IMR-90 (cell line): ENCODE measurements around the gene BCL11B. TPM values are rescaled to one million over a fixed set of nuclear protein-coding genes. Genes with fewer than 3 reads are reported as not detected.

Source experiments
- ATAC-seq: fragments of 200-7000 bp; cut with Tn5 transposase; 2 replicates; pipeline ENCODE4 v1.9.1; 2020; ENCODE audit warnings: low read depth, mild to moderate bottlenecking, moderate library complexity
- BruUV-seq: library from RNA; stranded (reverse); fragments of 400-500 nt; replicated peaks from 2 replicates; lab custom pipeline; 2021; lab: Mats Ljungman, UMichigan
- CTCF ChIA-PET: fragments of 300-600 bp; formaldehyde crosslinking; extraction: SDS; loops from one replicate; lab custom pipeline; 2021; ENCODE audit warnings: antibody characterized with exemption; lab: Yijun Ruan, JAX
- POLR2A ChIA-PET: fragments of 300-600 bp; sonication (Branson Sonifier 250); formaldehyde crosslinking; loops from one replicate; lab custom pipeline; 2022; ENCODE audit warnings: antibody characterized with exemption; ENCODE audit not compliant: unreplicated experiment; lab: Charles Lee
- DNase-seq: peaks from one replicate; pipeline ENCODE4 v3.0.0; 2013
- H2AFZ ChIP-seq: replicated peaks from 2 replicates; pipeline ENCODE3; 2013; ENCODE audit warnings: low read length, mild to moderate bottlenecking; ENCODE audit not compliant: poor library complexity
- H2AK5ac ChIP-seq: 2 replicates; pipeline ENCODE4 v1.6.1; 2013; ENCODE audit warnings: low read depth, low read length, inconsistent platforms
- H2AK9ac ChIP-seq: replicated peaks from 2 replicates; pipeline ENCODE3; 2013; ENCODE audit warnings: mild to moderate bottlenecking, low read depth, low read length, moderate library complexity; ENCODE audit not compliant: poor library complexity
- H2BK120ac ChIP-seq: 2 replicates; pipeline ENCODE4 v1.6.1; 2013; ENCODE audit warnings: low read depth, low read length, inconsistent platforms
- H2BK15ac ChIP-seq: 3 replicates; pipeline ENCODE4 v1.6.1; 2013; ENCODE audit warnings: low read depth, low read length, inconsistent platforms
- H2BK20ac ChIP-seq: 2 replicates; pipeline ENCODE4 v1.6.1; 2013; ENCODE audit warnings: low read depth, mild to moderate bottlenecking, inconsistent platforms, low read length, moderate library complexity
- H2BK5ac ChIP-seq: 2 replicates; pipeline ENCODE4 v1.6.1; 2013; ENCODE audit warnings: mild to moderate bottlenecking, low read depth, low read length, inconsistent platforms; ENCODE audit not compliant: poor library complexity, severe bottlenecking
- H3K14ac ChIP-seq: replicated peaks from 2 replicates; pipeline ENCODE4 v1.6.1; 2013; ENCODE audit warnings: low read depth, low read length, inconsistent platforms
- H3K18ac ChIP-seq: 2 replicates; pipeline ENCODE4 v1.6.1; 2013; ENCODE audit warnings: low read depth, low read length, control low read depth
- H3K23ac ChIP-seq: 2 replicates; pipeline ENCODE4 v1.6.1; 2013; ENCODE audit warnings: low read depth, low read length, inconsistent platforms
- H3K27ac ChIP-seq: 2 replicates; pipeline ENCODE4 v1.5.1; 2013; ENCODE audit warnings: mild to moderate bottlenecking, control low read depth, low read length; ENCODE audit not compliant: insufficient read depth
- H3K27me3 ChIP-seq: 2 replicates; pipeline ENCODE4 v1.6.1; 2013; ENCODE audit warnings: low read length; ENCODE audit not compliant: control insufficient read depth, insufficient read depth
- H3K36me3 ChIP-seq: 2 replicates; pipeline ENCODE4 v1.6.1; 2013; ENCODE audit warnings: low read length, mixed read lengths; ENCODE audit not compliant: control insufficient read depth, insufficient read depth
- H3K4ac ChIP-seq: 2 replicates; pipeline ENCODE4 v1.6.1; 2013; ENCODE audit warnings: low read depth, low read length, inconsistent platforms
- H3K4me1 ChIP-seq: 2 replicates; pipeline ENCODE4 v1.6.1; 2013; ENCODE audit warnings: low read length, mixed read lengths; ENCODE audit not compliant: control insufficient read depth, insufficient read depth
- H3K4me2 ChIP-seq: 2 replicates; pipeline ENCODE4 v1.6.1; 2013; ENCODE audit warnings: low read depth, mild to moderate bottlenecking, control low read depth, low read length, moderate library complexity
- H3K4me3 ChIP-seq: 2 replicates; pipeline ENCODE4 v1.5.1; 2013; ENCODE audit warnings: low read depth, mild to moderate bottlenecking, control low read depth, low read length, moderate library complexity; ENCODE audit not compliant: insufficient read depth
- H3K56ac ChIP-seq: 2 replicates; pipeline ENCODE4 v1.6.1; 2013; ENCODE audit warnings: low read length, inconsistent platforms; ENCODE audit not compliant: insufficient read depth; ENCODE audit errors: extremely low read depth
- H3K79me1 ChIP-seq, 2 experiments: 2 replicates each; pipeline ENCODE4 v1.6.1; 2013; ENCODE audit warnings: low read length in 2 of 2, inconsistent platforms in 1 of 2, low read depth in 1 of 2
- H3K9ac ChIP-seq: 2 replicates; pipeline ENCODE4 v1.6.1; 2013; ENCODE audit warnings: low read depth, low read length, control low read depth
- H3K9me1 ChIP-seq: 2 replicates; pipeline ENCODE4 v1.6.1; 2013; ENCODE audit warnings: low read length, inconsistent platforms; ENCODE audit not compliant: insufficient read depth
- H3K9me3 ChIP-seq: 2 replicates; pipeline ENCODE4 v1.6.1; 2013; ENCODE audit warnings: low read length; ENCODE audit not compliant: control insufficient read depth, insufficient read depth
- H4K20me1 ChIP-seq: 2 replicates; pipeline ENCODE4 v1.6.1; 2013; ENCODE audit warnings: low read length, inconsistent platforms; ENCODE audit not compliant: insufficient read depth
- H4K5ac ChIP-seq: 2 replicates; pipeline ENCODE4 v1.6.1; 2013; ENCODE audit warnings: mild to moderate bottlenecking, low read depth, low read length, control low read depth
- H4K8ac ChIP-seq, 2 experiments: 2 replicates each; pipeline ENCODE4 v1.6.1; 2013; ENCODE audit warnings: low read depth in 2 of 2, low read length in 2 of 2, control low read depth in 1 of 2, inconsistent platforms in 1 of 2
- H4K91ac ChIP-seq: 2 replicates; pipeline ENCODE4 v1.6.1; 2013; ENCODE audit warnings: low read depth, low read length, inconsistent platforms; ENCODE audit not compliant: insufficient read depth
- CHD1 ChIP-seq: IDR thresholded peaks from 2 replicates; pipeline ENCODE4 v1.6.1; 2012; ENCODE audit warnings: low read depth, low read length, improper control_type of control experiment
- ELK1 ChIP-seq: fragments of 150-350 bp; IDR thresholded peaks from 2 replicates; pipeline ENCODE4 v1.6.1; 2016; ENCODE audit warnings: low read depth, mild to moderate bottlenecking, low read length, moderate library complexity, borderline replicate concordance
- FOS ChIP-seq: fragments of 150-350 bp; IDR thresholded peaks from 2 replicates; pipeline ENCODE4 v1.6.1; 2016; ENCODE audit warnings: low read depth, low read length
- MAFK ChIP-seq: IDR thresholded peaks from 2 replicates; pipeline ENCODE4 v1.6.1; 2012; ENCODE audit warnings: low read depth, low read length, improper control_type of control experiment
- MAZ ChIP-seq: IDR thresholded peaks from 2 replicates; pipeline ENCODE4 v1.6.1; 2012; ENCODE audit warnings: low read depth, mild to moderate bottlenecking, low read length, improper control_type of control experiment, moderate library complexity, borderline replicate concordance
- MXI1 ChIP-seq: IDR thresholded peaks from 2 replicates; pipeline ENCODE4 v1.6.1; 2012; ENCODE audit warnings: low read depth, mild to moderate bottlenecking, low read length, moderate library complexity, borderline replicate concordance
- RAD21 ChIP-seq: IDR thresholded peaks from 2 replicates; pipeline ENCODE4 v1.6.1; 2012; ENCODE audit warnings: low read length, improper control_type of control experiment
- RCOR1 ChIP-seq: IDR thresholded peaks from 2 replicates; pipeline ENCODE4 v1.6.1; 2012; ENCODE audit warnings: mild to moderate bottlenecking, low read length, improper control_type of control experiment; ENCODE audit not compliant: insufficient replicate concordance
- SMC3 ChIP-seq: fragments of 150-350 bp; IDR thresholded peaks from 2 replicates; pipeline ENCODE4 v1.6.1; 2016; ENCODE audit warnings: low read depth, mild to moderate bottlenecking, antibody characterized with exemption, low read length, moderate library complexity
- USF2 ChIP-seq: fragments of 150-350 bp; IDR thresholded peaks from 2 replicates; pipeline ENCODE4 v1.6.1; 2017; ENCODE audit warnings: mild to moderate bottlenecking, antibody characterized with exemption, low read length, low read depth
- WGBS, 2 experiments: methylation state at CpG; one replicate each; pipeline versions ENCODE4 v1.1.5 to v1.1.7; 2013; ENCODE audit warnings: missing lambda C conversion rate in 2 of 2; ENCODE audit not compliant: insufficient read length in 1 of 2; ENCODE audit errors: extremely low coverage in 2 of 2; 5-methylcytosine and 5-hydroxymethylcytosine counted together
- dilution Hi-C: fragments of 300-500 bp; cut with HindIII; formaldehyde crosslinking; loops from one replicate; pipeline ENCODE4 v1.14.3; 2018; ENCODE audit warnings: low sequenced_read_pairs; ENCODE audit not compliant: unreplicated experiment
- in situ Hi-C: fragments of 300-500 bp; cut with MboI; formaldehyde crosslinking; loops from 3 replicates; pipeline ENCODE4 v1.14.3; 2019; ENCODE audit warnings: low sequenced_read_pairs, inconsistent platforms, mixed read lengths
- intact Hi-C: fragments of 100-400 bp; cut with micrococcal nuclease; formaldehyde crosslinking; loops from 2 replicates; pipeline ENCODE4 v1.10.0; 2022
- polyA plus RNA-seq, 3 experiments: library from polyadenylated mRNA; depleted of rRNA; stranded (reverse); fragments of >200 nt; gene quantifications; 2 replicates each; pipeline ENCODE4 v1.2.3, GENCODE V29; 2012; ENCODE audit warnings: low replicate concordance in 1 of 3
- total RNA-seq: library from RNA; depleted of rRNA; stranded (reverse); fragments of >200 nt; gene quantifications from 2 replicates; pipeline ENCODE4 v1.2.3, GENCODE V29; 2012
- TF ChIP-seq, protein P1 (sequence below): conservative IDR thresholded peaks from 2 replicates; pipeline ENCODE4 v1.5.1; 2012; ENCODE audit warnings: mild to moderate bottlenecking, low read depth, low read length, improper control_type of control experiment

The BCL11B gene
- total and polyA plus RNA-seq, 2 of the 4 experiments (the other 2 are of a cell fraction), result under 0.01 TPM; not detected in 1

DNA sequence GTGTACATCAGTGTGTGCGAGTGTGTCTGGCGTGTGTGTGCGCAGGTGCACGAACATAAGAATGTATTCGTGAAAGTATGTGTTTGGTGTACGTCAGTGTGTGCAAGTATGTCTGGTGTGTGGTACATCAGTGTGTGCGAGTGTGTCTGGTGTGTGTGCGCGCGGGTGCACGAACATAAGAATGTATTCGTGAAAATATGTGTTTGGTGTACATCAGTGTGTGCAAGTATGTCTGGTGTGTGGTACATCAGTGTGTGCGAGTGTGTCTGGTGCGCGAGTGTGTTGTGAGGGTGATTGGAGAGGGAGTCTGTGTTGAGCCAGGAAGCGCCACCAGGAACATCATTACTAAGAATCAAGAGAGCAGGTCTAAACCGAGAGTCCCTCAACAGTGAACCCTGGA, 143.8 kb downstream of the BCL11B start:
- ChIA-PET CTCF (interaction anchor here (0.6 kb wide), 1 partner anchor 806 kb away, joined by 3 read pairs; no protein-coding TSS in a partner anchor), POLR2A (no interaction called here)
- H3K4me1 ChIP-seq, result no peaks in the 10 kb centered on the region
- TF ChIP-seq MAZ, result no peak
- TF ChIP-seq MAFK, result no peak
- no peak for TF ChIP-seq USF2
- TF ChIP-seq CHD1, result no peak
- TF ChIP-seq, protein P1, sequence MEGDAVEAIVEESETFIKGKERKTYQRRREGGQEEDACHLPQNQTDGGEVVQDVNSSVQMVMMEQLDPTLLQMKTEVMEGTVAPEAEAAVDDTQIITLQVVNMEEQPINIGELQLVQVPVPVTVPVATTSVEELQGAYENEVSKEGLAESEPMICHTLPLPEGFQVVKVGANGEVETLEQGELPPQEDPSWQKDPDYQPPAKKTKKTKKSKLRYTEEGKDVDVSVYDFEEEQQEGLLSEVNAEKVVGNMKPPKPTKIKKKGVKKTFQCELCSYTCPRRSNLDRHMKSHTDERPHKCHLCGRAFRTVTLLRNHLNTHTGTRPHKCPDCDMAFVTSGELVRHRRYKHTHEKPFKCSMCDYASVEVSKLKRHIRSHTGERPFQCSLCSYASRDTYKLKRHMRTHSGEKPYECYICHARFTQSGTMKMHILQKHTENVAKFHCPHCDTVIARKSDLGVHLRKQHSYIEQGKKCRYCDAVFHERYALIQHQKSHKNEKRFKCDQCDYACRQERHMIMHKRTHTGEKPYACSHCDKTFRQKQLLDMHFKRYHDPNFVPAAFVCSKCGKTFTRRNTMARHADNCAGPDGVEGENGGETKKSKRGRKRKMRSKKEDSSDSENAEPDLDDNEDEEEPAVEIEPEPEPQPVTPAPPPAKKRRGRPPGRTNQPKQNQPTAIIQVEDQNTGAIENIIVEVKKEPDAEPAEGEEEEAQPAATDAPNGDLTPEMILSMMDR, result no peak
- no peak for TF ChIP-seq RCOR1
- TF ChIP-seq MXI1, result no peak
- no peak for TF ChIP-seq ELK1
- TF ChIP-seq RAD21, result no peak
- no peak for TF ChIP-seq FOS
- TF ChIP-seq SMC3, result no peak
- no peaks in the 10 kb centered on the region for H3K79me1 ChIP-seq
- no peak overlapping the region for H2AFZ ChIP-seq
- no TSS peak for BruUV-seq
- WGBS, 2 experiments, result 81% methylated on average over 6 of the region's 17 CpGs; no CpG with 5 or more reads in 1 of the 2 experiments
- H4K91ac ChIP-seq, result no peak overlapping the region
- no peaks in the 10 kb centered on the region for H3K9me1 ChIP-seq
- in situ Hi-C loops, result no loop called here
- dilution Hi-C loops, result no loop called here
- H3K4me3 ChIP-seq, result no peak overlapping the region
- H3K9ac ChIP-seq, result no peak overlapping the region
- H2BK15ac ChIP-seq, result no peak overlapping the region
- no peak overlapping the region for H4K8ac ChIP-seq
- H3K23ac ChIP-seq, result no peak overlapping the region
- H4K20me1 ChIP-seq, result no peaks in the 10 kb centered on the region
- no peak overlapping the region for H2BK120ac ChIP-seq
- no peak overlapping the region for H4K5ac ChIP-seq
- no peaks in the 10 kb centered on the region for H3K27me3 ChIP-seq
- peaks cover 53% of the 10 kb centered on the region for H3K9me3 ChIP-seq
- no peak overlapping the region for H3K27ac ChIP-seq
- ATAC-seq (no peak), DNase-seq (no peak)
- H2BK20ac ChIP-seq, result no peak overlapping the region
- no peak overlapping the region for H2AK5ac ChIP-seq
- intact Hi-C loops, result no loop called here
- no peak overlapping the region for H3K18ac ChIP-seq
- no peak overlapping the region for H3K14ac ChIP-seq
- no peak overlapping the region for H3K56ac ChIP-seq
- no peak overlapping the region for H2BK5ac ChIP-seq
- no peaks in the 10 kb centered on the region for H3K36me3 ChIP-seq
- H2AK9ac ChIP-seq, result no peak overlapping the region
- H3K4ac ChIP-seq, result no peak overlapping the region
- no peak overlapping the region for H3K4me2 ChIP-seq
